SJSA1 (cell line): ENCODE measurements around the gene PTPN12. TPM values are rescaled to one million over a fixed set of nuclear protein-coding genes. Genes with fewer than 3 reads are reported as not detected.
A peak's percentile ranks its signal among the peaks of the same experiment; 100 is the strongest.

Experiments
- DNase-seq, 2 experiments: peaks; one replicate each; pipeline ENCODE4 v3.0.0-alpha.2; 2015 to 2020; ENCODE audit warnings: low spot score in 2 of 2, low read depth in 1 of 2
- H3K27ac ChIP-seq: fragments of 250-450 bp; sonication (Bioruptor Pico); 2 replicates; pipeline ENCODE4 v1.5.1; 2020; ENCODE audit warnings: mild to moderate bottlenecking, moderate library complexity
- H3K27me3 ChIP-seq: fragments of 250-450 bp; sonication (Bioruptor Pico); replicated peaks from 2 replicates; pipeline ENCODE4 v1.5.1; 2020; ENCODE audit warnings: mild to moderate bottlenecking, moderate library complexity
- H3K36me3 ChIP-seq: fragments of 250-450 bp; sonication (Bioruptor Pico); 2 replicates; pipeline ENCODE4 v1.5.1; 2020; ENCODE audit warnings: mild to moderate bottlenecking
- H3K4me1 ChIP-seq: fragments of 250-450 bp; sonication (Bioruptor Pico); replicated peaks from 2 replicates; pipeline ENCODE4 v1.6.1; 2021; ENCODE audit warnings: mild to moderate bottlenecking
- H3K4me3 ChIP-seq: fragments of 250-450 bp; sonication (Bioruptor Pico); 2 replicates; pipeline ENCODE4 v1.5.1; 2020; ENCODE audit warnings: mild to moderate bottlenecking
- H3K9me3 ChIP-seq: fragments of 250-450 bp; sonication (Bioruptor Pico); replicated peaks from 2 replicates; pipeline ENCODE4 v1.5.1; 2020; ENCODE audit warnings: mild to moderate bottlenecking
- total RNA-seq: library from RNA; depleted of rRNA; stranded (reverse); fragments of >200 nt; shearing (Covaris generic); gene quantifications from 2 replicates; pipeline ENCODE4 v1.2.3, GENCODE V29; 2014

Gene PTPN12
- total RNA-seq, 1 experiment from 2014 or later, result 34.8 TPM

GRCh38 chr7:77544518-77544917, 7.4 kb downstream of the PTPN12 start:
- H3K4me3 ChIP-seq, result no peak overlapping the region
- no peaks in the 10 kb centered on the region for H3K27me3 ChIP-seq
- no peak overlapping the region for H3K27ac ChIP-seq

GRCh38 chr7:77548206-77548605, 11.1 kb downstream of the PTPN12 start:
- DNase-seq, result no peak
- H3K4me3 ChIP-seq, result no peak overlapping the region

More at GRCh38 chr7:77544518-77544917, 7.4 kb downstream of the PTPN12 start:
- Histone ChIP-seq H3K9me3 (no peaks in the 10 kb centered on the region), H3K4me1 (peaks cover 21% of the 10 kb centered on the region), H3K36me3 (peaks cover 16% of the 10 kb centered on the region)
- no peak for DNase-seq

GRCh38 chr7:77549106-77549870, 12.2 kb downstream of the PTPN12 start:
- DNase-seq, result no peak
- no peak overlapping the region for H3K4me3 ChIP-seq
- no peaks in the 10 kb centered on the region; the same call in none of the 2 replicates for H3K36me3 ChIP-seq
- H3K27ac ChIP-seq, result no peak overlapping the region
- H3K9me3 ChIP-seq, result no peaks in the 10 kb centered on the region
- no peaks in the 10 kb centered on the region for H3K4me1 ChIP-seq
- no peaks in the 10 kb centered on the region for H3K27me3 ChIP-seq

More at GRCh38 chr7:77548206-77548605, 11.1 kb downstream of the PTPN12 start:
- Histone ChIP-seq H3K36me3 (peaks cover 4% of the 10 kb centered on the region), H3K4me1 (peaks cover 5% of the 10 kb centered on the region), H3K27me3 (no peaks in the 10 kb centered on the region), H3K27ac (no peak overlapping the region), H3K9me3 (no peaks in the 10 kb centered on the region)

GRCh38 chr7:77550586-77550985, 13.5 kb downstream of the PTPN12 start:
- Histone ChIP-seq H3K9me3 (no peaks in the 10 kb centered on the region), H3K27me3 (no peaks in the 10 kb centered on the region), H3K4me1 (no peaks in the 10 kb centered on the region), H3K27ac (no peak overlapping the region), H3K36me3 (no peaks in the 10 kb centered on the region; the same call in none of the 2 replicates), H3K4me3 (no peak overlapping the region)
- DNase-seq, result no peak

- Histone ChIP-seq H3K4me1 (no peaks in the 10 kb centered on the region), H3K9me3 (no peaks in the 10 kb centered on the region), H3K36me3 (peaks cover 13% of the 10 kb centered on the region), H3K27me3 (no peaks in the 10 kb centered on the region), H3K27ac (no peak overlapping the region), H3K4me3 (no peak overlapping the region)
- DNase-seq, result no peak
Measured at GRCh38 chr7:77553123-77553522, 16.0 kb downstream of the PTPN12 start.

- peaks cover 20% of the 10 kb centered on the region; the same call in 1 of the 2 replicates for H3K36me3 ChIP-seq
- H3K27me3 ChIP-seq, result no peaks in the 10 kb centered on the region
- H3K9me3 ChIP-seq, result no peaks in the 10 kb centered on the region
- H3K27ac ChIP-seq, result no peak overlapping the region
- DNase-seq, result no peak
- no peak overlapping the region for H3K4me3 ChIP-seq
- H3K4me1 ChIP-seq, result no peaks in the 10 kb centered on the region
Measured at GRCh38 chr7:77558284-77558967, 21.3 kb downstream of the PTPN12 start.

GRCh38 chr7:77561352-77561751, 24.3 kb downstream of the PTPN12 start:
- no peaks in the 10 kb centered on the region for H3K27me3 ChIP-seq
- H3K4me3 ChIP-seq, result no peak overlapping the region
- H3K36me3 ChIP-seq, result peaks cover 17% of the 10 kb centered on the region; the same call in 1 of the 2 replicates
- no peak for DNase-seq
- no peak overlapping the region for H3K27ac ChIP-seq
- no peaks in the 10 kb centered on the region for H3K4me1 ChIP-seq
- no peaks in the 10 kb centered on the region for H3K9me3 ChIP-seq

GRCh38 chr7:77563275-77563674, 26.2 kb downstream of the PTPN12 start:
- no peak for DNase-seq

GRCh38 chr7:77565917-77566316, 28.8 kb downstream of the PTPN12 start:
- Histone ChIP-seq H3K36me3 (peaks cover under 1% of the 10 kb centered on the region; the same call in 1 of the 2 replicates), H3K4me3 (no peak overlapping the region), H3K9me3 (no peaks in the 10 kb centered on the region), H3K27me3 (no peaks in the 10 kb centered on the region), H3K27ac (no peak overlapping the region), H3K4me1 (peaks cover 16% of the 10 kb centered on the region)
- no peak for DNase-seq

More at GRCh38 chr7:77563275-77563674, 26.2 kb downstream of the PTPN12 start:
- Histone ChIP-seq H3K27ac (no peak overlapping the region), H3K4me1 (no peaks in the 10 kb centered on the region), H3K9me3 (no peaks in the 10 kb centered on the region), H3K4me3 (no peak overlapping the region), H3K36me3 (0 out of 2 replicates have a peak, but pooled peaks cover 6% of the 10 kb centered on the region), H3K27me3 (no peaks in the 10 kb centered on the region)

- Histone ChIP-seq H3K27ac (no peak overlapping the region), H3K9me3 (no peaks in the 10 kb centered on the region), H3K4me1 (peaks cover 16% of the 10 kb centered on the region)
Measured at GRCh38 chr7:77566421-77566820, 29.3 kb downstream of the PTPN12 start.

GRCh38 chr7:77569514-77570232, 32.6 kb downstream of the PTPN12 start:
- Histone ChIP-seq H3K4me3 (no peak overlapping the region), H3K27ac (peak overlapping the region; percentile 69), H3K36me3 (peaks cover 31% of the 10 kb centered on the region), H3K9me3 (no peaks in the 10 kb centered on the region), H3K27me3 (no peaks in the 10 kb centered on the region), H3K4me1 (peaks cover 16% of the 10 kb centered on the region)
- DNase-seq, result peak in 1 of 2 experiments; percentile 2

More at GRCh38 chr7:77566421-77566820, 29.3 kb downstream of the PTPN12 start:
- no peak for DNase-seq
- H3K27me3 ChIP-seq, result no peaks in the 10 kb centered on the region
- peaks cover 5% of the 10 kb centered on the region; the same call in 1 of the 2 replicates for H3K36me3 ChIP-seq
- no peak overlapping the region for H3K4me3 ChIP-seq

- Histone ChIP-seq H3K27me3 (no peaks in the 10 kb centered on the region), H3K9me3 (no peaks in the 10 kb centered on the region), H3K36me3 (peaks cover 38% of the 10 kb centered on the region), H3K4me3 (no peak overlapping the region), H3K4me1 (peaks cover 16% of the 10 kb centered on the region), H3K27ac (peak overlapping the region; percentile 69)
- peak in 1 of 2 experiments; percentile 59 for DNase-seq
Measured at GRCh38 chr7:77570330-77571011, 33.4 kb downstream of the PTPN12 start.

GRCh38 chr7:77571801-77572200, 34.7 kb downstream of the PTPN12 start:
- no peaks in the 10 kb centered on the region for H3K9me3 ChIP-seq
- peaks cover 48% of the 10 kb centered on the region for H3K36me3 ChIP-seq
- H3K27ac ChIP-seq, result no peak overlapping the region
- peaks cover 16% of the 10 kb centered on the region for H3K4me1 ChIP-seq
- H3K4me3 ChIP-seq, result no peak overlapping the region
- DNase-seq, result no peak
- no peaks in the 10 kb centered on the region for H3K27me3 ChIP-seq
